ENCODE measurements around the gene FRMD1.

FRMD1 gene

DNA sequence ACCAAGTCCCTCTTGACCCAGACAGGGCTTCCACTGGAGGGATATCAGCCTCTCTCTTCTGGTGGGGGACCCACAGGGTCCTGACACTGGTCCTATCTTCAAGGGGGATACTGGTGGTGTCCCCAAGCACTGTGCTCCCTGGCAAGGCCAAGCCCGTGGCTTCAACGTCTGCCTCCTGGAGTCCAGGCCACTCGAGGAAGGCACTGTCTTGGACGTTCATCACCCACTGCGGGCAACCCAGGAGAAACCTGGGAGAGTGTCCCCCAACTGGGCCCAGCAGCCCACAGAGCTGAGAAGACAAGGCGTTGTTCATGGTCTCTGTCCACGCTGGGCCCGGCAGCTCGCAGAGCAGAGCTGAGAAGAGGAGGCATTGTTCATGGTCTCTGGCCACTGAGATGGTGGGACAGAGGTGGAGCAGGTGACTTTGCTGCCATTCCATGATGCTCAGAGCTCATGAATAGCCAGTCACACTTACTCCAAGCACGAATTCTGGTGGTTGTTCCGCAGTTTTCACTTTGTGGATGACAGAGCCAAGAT, 37.5 kb upstream of the FRMD1 start:
- no peak for DNase-seq (ENCODE audit: extremely low read depth, insufficient read length)
- TF ChIP-seq, protein P1, sequence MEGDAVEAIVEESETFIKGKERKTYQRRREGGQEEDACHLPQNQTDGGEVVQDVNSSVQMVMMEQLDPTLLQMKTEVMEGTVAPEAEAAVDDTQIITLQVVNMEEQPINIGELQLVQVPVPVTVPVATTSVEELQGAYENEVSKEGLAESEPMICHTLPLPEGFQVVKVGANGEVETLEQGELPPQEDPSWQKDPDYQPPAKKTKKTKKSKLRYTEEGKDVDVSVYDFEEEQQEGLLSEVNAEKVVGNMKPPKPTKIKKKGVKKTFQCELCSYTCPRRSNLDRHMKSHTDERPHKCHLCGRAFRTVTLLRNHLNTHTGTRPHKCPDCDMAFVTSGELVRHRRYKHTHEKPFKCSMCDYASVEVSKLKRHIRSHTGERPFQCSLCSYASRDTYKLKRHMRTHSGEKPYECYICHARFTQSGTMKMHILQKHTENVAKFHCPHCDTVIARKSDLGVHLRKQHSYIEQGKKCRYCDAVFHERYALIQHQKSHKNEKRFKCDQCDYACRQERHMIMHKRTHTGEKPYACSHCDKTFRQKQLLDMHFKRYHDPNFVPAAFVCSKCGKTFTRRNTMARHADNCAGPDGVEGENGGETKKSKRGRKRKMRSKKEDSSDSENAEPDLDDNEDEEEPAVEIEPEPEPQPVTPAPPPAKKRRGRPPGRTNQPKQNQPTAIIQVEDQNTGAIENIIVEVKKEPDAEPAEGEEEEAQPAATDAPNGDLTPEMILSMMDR (IDR thresholded peaks at IDR 0.05; ENCODE audit: insufficient read depth, low read length, poor library complexity, severe bottlenecking) = no peak
- Histone ChIP-seq H3K36me3 (ENCODE audit: control insufficient read depth, insufficient read depth, low read length) (no peaks in the 10 kb centered on the region), H3K4me3 (replicated peaks; ENCODE audit: low read depth, low read length) (no peak overlapping the region), H3K27me3 (replicated peaks; ENCODE audit: control insufficient read depth, insufficient read depth, low read length) (no peaks in the 10 kb centered on the region)

DNA sequence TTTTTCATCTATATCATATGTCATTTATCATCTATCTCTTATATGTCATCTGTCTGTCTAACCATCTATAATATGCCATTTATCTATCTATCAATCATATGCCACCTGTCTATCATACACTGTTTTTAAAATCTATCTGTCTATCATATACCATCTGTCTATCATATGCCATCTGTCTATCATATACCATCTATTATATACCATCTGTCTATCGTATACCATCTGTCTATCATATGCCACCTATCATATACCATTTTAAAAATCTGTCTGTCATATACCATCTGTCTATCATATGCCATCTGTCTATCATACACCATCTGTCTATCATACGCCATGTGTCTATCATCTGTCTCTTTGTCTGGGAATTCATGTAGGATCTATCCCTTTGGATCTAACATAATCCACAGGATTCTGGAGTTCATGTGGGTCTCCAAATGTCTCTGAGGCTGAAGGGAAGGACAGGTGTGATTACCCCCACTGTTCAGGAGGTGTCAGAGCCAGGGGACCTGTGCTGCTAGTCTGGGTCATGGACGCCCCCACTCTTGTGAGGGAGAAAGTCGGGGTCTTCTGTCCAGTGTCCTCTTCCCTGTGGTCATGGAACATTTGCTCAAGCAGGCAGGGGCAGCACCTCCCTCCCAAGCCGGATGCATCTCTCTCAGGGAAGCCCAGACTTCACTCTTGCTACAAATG, 36.9 kb upstream of the FRMD1 start:
- H3K36me3 ChIP-seq (ENCODE audit: control insufficient read depth, insufficient read depth, low read length) = no peaks in the 10 kb centered on the region
- H3K27me3 ChIP-seq (replicated peaks; ENCODE audit: control insufficient read depth, insufficient read depth, low read length) = no peaks in the 10 kb centered on the region
- TF ChIP-seq, protein P1 (IDR thresholded peaks at IDR 0.05; ENCODE audit: insufficient read depth, low read length, poor library complexity, severe bottlenecking) = no peak
- no peak for DNase-seq (ENCODE audit: extremely low read depth, insufficient read length)
- H3K4me3 ChIP-seq (replicated peaks; ENCODE audit: low read depth, low read length) = no peak overlapping the region

DNA sequence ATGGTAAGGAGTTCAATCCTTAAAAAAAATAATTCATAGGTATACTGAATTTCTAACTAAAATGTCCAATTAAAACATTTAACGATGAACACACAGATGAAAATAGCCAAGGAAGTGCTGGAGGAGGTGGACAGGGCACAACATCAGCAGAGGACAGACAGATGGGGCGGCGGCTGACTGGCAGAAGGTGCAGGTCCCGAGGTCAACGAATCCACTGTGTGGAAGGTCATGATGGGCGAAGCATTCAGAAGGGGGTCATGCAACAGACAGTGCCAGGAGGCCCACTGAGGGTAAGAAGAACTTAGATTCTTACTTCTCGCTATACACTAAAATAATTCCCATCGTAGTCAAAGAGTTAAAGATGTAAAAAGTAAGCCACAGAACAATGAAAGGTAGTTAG, 34.2 kb upstream of the FRMD1 start:
- DNase-seq (ENCODE audit: extremely low read depth, insufficient read length) = no peak
- Histone ChIP-seq H3K36me3 (ENCODE audit: control insufficient read depth, insufficient read depth, low read length) (no peaks in the 10 kb centered on the region), H3K4me3 (replicated peaks; ENCODE audit: low read depth, low read length) (no peak overlapping the region), H3K27me3 (replicated peaks; ENCODE audit: control insufficient read depth, insufficient read depth, low read length) (no peaks in the 10 kb centered on the region)
- TF ChIP-seq, protein P1 (IDR thresholded peaks at IDR 0.05; ENCODE audit: insufficient read depth, low read length, poor library complexity, severe bottlenecking) = no peak

DNA sequence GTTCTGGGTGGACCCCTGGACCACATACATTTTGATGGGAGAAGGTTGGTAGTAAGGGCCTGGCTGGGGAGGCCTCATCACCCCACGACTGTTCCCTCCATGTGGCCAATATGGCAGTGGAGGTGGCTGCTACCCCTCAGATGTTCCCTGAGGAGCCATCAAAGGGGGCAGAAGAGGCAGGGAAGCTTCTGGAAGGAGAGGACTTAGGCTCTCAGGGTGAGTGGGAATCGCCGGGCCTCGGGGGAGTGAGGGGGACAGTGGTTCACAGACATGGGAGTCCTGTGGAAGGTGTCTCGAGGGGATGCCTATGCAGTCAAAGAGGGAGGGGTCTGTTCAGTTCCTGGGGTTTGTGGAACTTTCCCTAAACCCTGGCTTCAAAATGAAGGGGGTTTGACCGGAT, 32.9 kb upstream of the FRMD1 start:
- TF ChIP-seq, protein P1 (IDR thresholded peaks at IDR 0.05; ENCODE audit: insufficient read depth, low read length, poor library complexity, severe bottlenecking) = no peak
- no peaks in the 10 kb centered on the region for H3K27me3 ChIP-seq (replicated peaks; ENCODE audit: control insufficient read depth, insufficient read depth, low read length)
- no peaks in the 10 kb centered on the region for H3K36me3 ChIP-seq (ENCODE audit: control insufficient read depth, insufficient read depth, low read length)
- no peak for DNase-seq (ENCODE audit: extremely low read depth, insufficient read length)
- H3K4me3 ChIP-seq (replicated peaks; ENCODE audit: low read depth, low read length) = no peak overlapping the region

DNA sequence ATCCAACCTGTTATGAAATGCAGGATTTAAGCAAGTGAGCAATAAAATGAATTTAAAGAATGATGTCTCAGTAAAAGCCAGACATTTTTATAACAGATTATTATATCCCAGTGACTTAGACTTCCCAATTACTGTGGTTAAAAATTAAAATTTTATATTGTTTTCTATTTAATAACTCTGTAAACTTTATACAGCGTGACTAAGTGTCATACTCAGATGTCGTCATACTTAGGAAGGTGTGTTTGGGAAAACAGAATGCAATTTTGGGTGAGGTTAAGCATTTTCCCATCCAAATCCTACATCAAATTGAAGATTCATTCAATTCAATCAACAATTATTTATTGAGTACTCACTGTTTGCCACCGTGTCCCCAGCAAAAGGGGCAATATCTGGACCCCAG, 31.4 kb upstream of the FRMD1 start:
- Histone ChIP-seq H3K27me3 (replicated peaks; ENCODE audit: control insufficient read depth, insufficient read depth, low read length) (no peaks in the 10 kb centered on the region), H3K4me3 (replicated peaks; ENCODE audit: low read depth, low read length) (no peak overlapping the region), H3K36me3 (ENCODE audit: control insufficient read depth, insufficient read depth, low read length) (no peaks in the 10 kb centered on the region)
- DNase-seq (ENCODE audit: extremely low read depth, insufficient read length) = no peak
- TF ChIP-seq, protein P1 (IDR thresholded peaks at IDR 0.05; ENCODE audit: insufficient read depth, low read length, poor library complexity, severe bottlenecking) = no peak
